K562 (cell line): ENCODE measurements around the gene IPO13. TPM values are rescaled to one million over a fixed set of nuclear protein-coding genes. Genes with fewer than 3 reads are reported as not detected.

ENCODE experiments used
- GABPA ChIP-seq: fragments of 200-800 bp; sonication (Bioruptor generic); conservative IDR thresholded peaks from 2 replicates; pipeline ENCODE4 v1.6.1; 2016; ENCODE audit warnings: low read depth, missing genetic modification characterization, missing compliant biosample characterization
- GABPB2 ChIP-seq: fragments of 250-450 bp; sonication (Bioruptor Pico); conservative IDR thresholded peaks from 2 replicates; pipeline ENCODE4 v1.5.1; 2021; ENCODE audit warnings: mild to moderate bottlenecking
- GTF2A2 ChIP-seq: IDR thresholded peaks from 2 replicates; pipeline ENCODE4 v1.6.1; 2016; ENCODE audit warnings: mild to moderate bottlenecking, missing genetic modification characterization, missing compliant biosample characterization
- HEY1 ChIP-seq: fragments of 250-450 bp; sonication (Bioruptor Pico); IDR thresholded peaks from 2 replicates; pipeline ENCODE4 v1.5.0; 2020; ENCODE audit warnings: mild to moderate bottlenecking, moderate library complexity, borderline replicate concordance
- KDM4B ChIP-seq, 2 experiments: fragments of 450-650 bp in 1 of 2; sonication (generic) in 1 of 2; IDR thresholded peaks; 2 replicates each; pipeline ENCODE4 v1.6.1; 2016 to 2017; ENCODE audit warnings: borderline replicate concordance in 2 of 2, antibody characterized with exemption in 1 of 2, low read depth in 1 of 2, mild to moderate bottlenecking in 1 of 2
- MECOM ChIP-seq: fragments of 250-450 bp; sonication (Bioruptor Pico); IDR thresholded peaks from 2 replicates; pipeline ENCODE4 v1.8.0; 2022; ENCODE audit warnings: inconsistent platforms
- RBM34 ChIP-seq: fragments of 200-400 bp; formaldehyde crosslinking; IDR thresholded peaks from 2 replicates; pipeline ENCODE4 v1.6.1; 2018; ENCODE audit warnings: low read length, borderline replicate concordance; ENCODE audit not compliant: insufficient read depth
- RBM39 ChIP-seq: fragments of 200-400 bp; formaldehyde crosslinking; optimal IDR thresholded peaks from 2 replicates; pipeline ENCODE3; 2018; ENCODE audit warnings: low read depth, low read length
- SMAD1 ChIP-seq: fragments of 150-350 bp; IDR thresholded peaks from 2 replicates; pipeline ENCODE4 v1.6.1; 2014; ENCODE audit warnings: low read length, low read depth; ENCODE audit not compliant: partially characterized antibody
- SP2 ChIP-seq: IDR thresholded peaks from 2 replicates; pipeline ENCODE4 v1.6.1; 2011; ENCODE audit warnings: mild to moderate bottlenecking, low read depth, low read length, moderate library complexity; ENCODE audit not compliant: poor library complexity, severe bottlenecking; ENCODE audit errors: extremely low read depth
- TEAD4 ChIP-seq, 2 experiments: sonication (generic) in 1 of 2; formaldehyde crosslinking in 1 of 2; IDR thresholded peaks; 2 replicates each; pipeline versions ENCODE4 v1.6.1 to v1.8.0; 2012 to 2022; ENCODE audit warnings: borderline replicate concordance in 1 of 2, inconsistent platforms in 1 of 2, low read length in 1 of 2, mild to moderate bottlenecking in 1 of 2, missing genetic modification reagents in 1 of 2
- TOE1 ChIP-seq, 2 experiments: fragments of 450-650 bp in 1 of 2; sonication (generic) in 1 of 2; formaldehyde crosslinking in 1 of 2; IDR thresholded peaks; 2 replicates each; pipeline versions ENCODE4 v1.7.1 to v1.8.0; 2016 to 2022; ENCODE audit warnings: borderline replicate concordance in 2 of 2, mild to moderate bottlenecking in 2 of 2, antibody characterized with exemption in 1 of 2, inconsistent platforms in 1 of 2, low read depth in 1 of 2, missing genetic modification reagents in 1 of 2, moderate library complexity in 1 of 2
- ZNF77 ChIP-seq: fragments of 250-450 bp; sonication (Bioruptor Pico); IDR thresholded peaks from 2 replicates; pipeline ENCODE4 v1.5.0; 2020
- polyA plus RNA-seq, 8 experiments: library from polyadenylated mRNA; depleted of rRNA in 4 of 8; stranded (reverse) in 5 of 8; unstranded in 3 of 8; fragments of >200 nt; fragmentation: Nextera tagmentation in 2 of 8; fragmentation: Illumina TruSeq in 1 of 8; extraction: Ambion mirVana in 2 of 8; extraction: Trizol in 1 of 8; gene quantifications; 2 replicates each; pipeline versions ENCODE4 v1.2.1 to v1.2.3, GENCODE V29; 2011 to 2014; ENCODE audit warnings: inconsistent platforms in 1 of 8, missing spikeins in 1 of 8
- total RNA-seq, 7 experiments: library from RNA; depleted of rRNA in 6 of 7; stranded (reverse); fragments of >200 nt in 6 of 7; fragmentation: Illumina TruSeq in 2 of 7; extraction: Trizol in 2 of 7; gene quantifications; 2 replicates each; pipeline versions ENCODE4 v1.2.1 to v1.2.3, GENCODE V29; 2011 to 2021; ENCODE audit warnings: low replicate concordance in 1 of 7
- TF ChIP-seq, protein P1 (sequence below): fragments of 250-450 bp; sonication (Bioruptor Pico); IDR thresholded peaks from 2 replicates; pipeline ENCODE4 v1.8.0; 2022; ENCODE audit warnings: moderate library complexity, mild to moderate bottlenecking, inconsistent platforms
- TF ChIP-seq, protein P2 (sequence below): sonication (generic); formaldehyde crosslinking; IDR thresholded peaks from 2 replicates; pipeline ENCODE4 v1.8.0; 2022; ENCODE audit warnings: mild to moderate bottlenecking, missing genetic modification reagents
- TF ChIP-seq, protein P3 (sequence below): sonication (generic); formaldehyde crosslinking; IDR thresholded peaks from 2 replicates; pipeline ENCODE4 v1.4.0; 2020; ENCODE audit warnings: mild to moderate bottlenecking, missing genetic modification reagents

Gene IPO13
- total and polyA plus RNA-seq, 9 of the 15 experiments (the other 6 are each of a cell fraction or from before 2014, with no cell fraction given), result 7.0 to 30.8 (median 16.2) TPM

DNA sequence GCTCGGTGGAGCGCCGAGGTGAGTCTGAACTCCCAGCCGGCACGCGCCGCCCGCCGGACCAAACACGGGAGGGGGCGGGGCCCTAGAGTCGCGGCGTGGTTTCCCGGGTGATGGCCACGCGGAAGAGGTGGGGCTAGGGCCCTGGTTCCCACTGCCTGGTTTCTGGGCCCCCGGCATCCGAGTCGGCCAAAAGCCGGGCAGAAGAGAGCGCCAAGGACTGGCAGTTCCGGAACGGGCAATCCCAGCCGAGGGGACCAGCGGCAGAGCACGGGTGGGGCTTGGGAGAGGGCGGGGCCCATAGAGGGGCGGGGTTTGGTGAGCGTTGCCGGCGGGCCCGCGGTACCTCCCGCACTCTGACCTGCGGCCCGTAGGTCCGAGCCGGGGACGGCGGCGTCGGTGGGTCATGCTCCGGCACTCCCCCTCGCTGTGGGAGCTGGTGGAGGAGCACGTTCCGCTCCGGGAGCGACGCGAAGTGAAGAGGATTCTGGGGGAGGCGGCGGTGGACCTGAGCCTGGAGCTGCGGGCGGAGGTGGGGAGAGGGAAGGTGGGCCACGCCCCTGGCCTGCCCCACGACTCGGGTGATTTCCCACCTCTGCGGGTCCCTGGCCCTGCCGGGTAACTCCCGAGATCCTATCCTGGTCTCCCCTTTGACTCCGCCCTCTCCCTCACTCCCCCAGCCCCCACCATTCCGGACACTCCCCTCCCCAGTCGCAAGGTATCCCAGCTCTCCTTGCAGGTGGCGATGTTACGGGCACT, 44.9 kb downstream of the IPO13 start, which contains the start of gene CCDC24 (continued):
- TF ChIP-seq RBM39 (no peak), HEY1 (CRISPR knock-in tag) (no peak), RBM34 (no peak), SMAD1 (no peak), SP2 (no peak), GABPB2 (CRISPR knock-in tag) (no peak), TOE1 (IDR thresholded peaks at IDR 0.05; ENCODE audit: borderline replicate concordance) (no peak), TOE1 (CRISPR knock-in tag; IDR thresholded peaks at IDR 0.05; ENCODE audit: borderline replicate concordance, low read depth) (0 out of 2 replicates have a peak, but pooled peaks have one; percentile 37), ZNF77 (CRISPR knock-in tag) (no peak), KDM4B (IDR thresholded peaks at IDR 0.05; ENCODE audit: borderline replicate concordance in 2 of 2, low read depth in 1 of 2) (peak in 1 of 2 experiments; percentile 70; a peak in 1 of 4 replicates), GABPA (tag) (peak; percentile 81), TEAD4 (IDR thresholded peaks at IDR 0.05; ENCODE audit: low read length) (no peak), TEAD4 (CRISPR knock-in tag; IDR thresholded peaks at IDR 0.05; ENCODE audit: borderline replicate concordance) (no peak), GTF2A2 (no peak), MECOM (CRISPR knock-in tag) (no peak)
- TF ChIP-seq, protein P1, sequence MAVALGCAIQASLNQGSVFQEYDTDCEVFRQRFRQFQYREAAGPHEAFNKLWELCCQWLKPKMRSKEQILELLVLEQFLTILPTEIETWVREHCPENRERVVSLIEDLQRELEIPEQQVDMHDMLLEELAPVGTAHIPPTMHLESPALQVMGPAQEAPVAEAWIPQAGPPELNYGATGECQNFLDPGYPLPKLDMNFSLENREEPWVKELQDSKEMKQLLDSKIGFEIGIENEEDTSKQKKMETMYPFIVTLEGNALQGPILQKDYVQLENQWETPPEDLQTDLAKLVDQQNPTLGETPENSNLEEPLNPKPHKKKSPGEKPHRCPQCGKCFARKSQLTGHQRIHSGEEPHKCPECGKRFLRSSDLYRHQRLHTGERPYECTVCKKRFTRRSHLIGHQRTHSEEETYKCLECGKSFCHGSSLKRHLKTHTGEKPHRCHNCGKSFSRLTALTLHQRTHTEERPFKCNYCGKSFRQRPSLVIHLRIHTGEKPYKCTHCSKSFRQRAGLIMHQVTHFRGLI (CRISPR knock-in tag), result no peak
- TF ChIP-seq, protein P2, sequence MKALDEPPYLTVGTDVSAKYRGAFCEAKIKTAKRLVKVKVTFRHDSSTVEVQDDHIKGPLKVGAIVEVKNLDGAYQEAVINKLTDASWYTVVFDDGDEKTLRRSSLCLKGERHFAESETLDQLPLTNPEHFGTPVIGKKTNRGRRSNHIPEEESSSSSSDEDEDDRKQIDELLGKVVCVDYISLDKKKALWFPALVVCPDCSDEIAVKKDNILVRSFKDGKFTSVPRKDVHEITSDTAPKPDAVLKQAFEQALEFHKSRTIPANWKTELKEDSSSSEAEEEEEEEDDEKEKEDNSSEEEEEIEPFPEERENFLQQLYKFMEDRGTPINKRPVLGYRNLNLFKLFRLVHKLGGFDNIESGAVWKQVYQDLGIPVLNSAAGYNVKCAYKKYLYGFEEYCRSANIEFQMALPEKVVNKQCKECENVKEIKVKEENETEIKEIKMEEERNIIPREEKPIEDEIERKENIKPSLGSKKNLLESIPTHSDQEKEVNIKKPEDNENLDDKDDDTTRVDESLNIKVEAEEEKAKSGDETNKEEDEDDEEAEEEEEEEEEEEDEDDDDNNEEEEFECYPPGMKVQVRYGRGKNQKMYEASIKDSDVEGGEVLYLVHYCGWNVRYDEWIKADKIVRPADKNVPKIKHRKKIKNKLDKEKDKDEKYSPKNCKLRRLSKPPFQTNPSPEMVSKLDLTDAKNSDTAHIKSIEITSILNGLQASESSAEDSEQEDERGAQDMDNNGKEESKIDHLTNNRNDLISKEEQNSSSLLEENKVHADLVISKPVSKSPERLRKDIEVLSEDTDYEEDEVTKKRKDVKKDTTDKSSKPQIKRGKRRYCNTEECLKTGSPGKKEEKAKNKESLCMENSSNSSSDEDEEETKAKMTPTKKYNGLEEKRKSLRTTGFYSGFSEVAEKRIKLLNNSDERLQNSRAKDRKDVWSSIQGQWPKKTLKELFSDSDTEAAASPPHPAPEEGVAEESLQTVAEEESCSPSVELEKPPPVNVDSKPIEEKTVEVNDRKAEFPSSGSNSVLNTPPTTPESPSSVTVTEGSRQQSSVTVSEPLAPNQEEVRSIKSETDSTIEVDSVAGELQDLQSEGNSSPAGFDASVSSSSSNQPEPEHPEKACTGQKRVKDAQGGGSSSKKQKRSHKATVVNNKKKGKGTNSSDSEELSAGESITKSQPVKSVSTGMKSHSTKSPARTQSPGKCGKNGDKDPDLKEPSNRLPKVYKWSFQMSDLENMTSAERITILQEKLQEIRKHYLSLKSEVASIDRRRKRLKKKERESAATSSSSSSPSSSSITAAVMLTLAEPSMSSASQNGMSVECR (CRISPR knock-in tag), result peak; percentile 87
- TF ChIP-seq, protein P3, sequence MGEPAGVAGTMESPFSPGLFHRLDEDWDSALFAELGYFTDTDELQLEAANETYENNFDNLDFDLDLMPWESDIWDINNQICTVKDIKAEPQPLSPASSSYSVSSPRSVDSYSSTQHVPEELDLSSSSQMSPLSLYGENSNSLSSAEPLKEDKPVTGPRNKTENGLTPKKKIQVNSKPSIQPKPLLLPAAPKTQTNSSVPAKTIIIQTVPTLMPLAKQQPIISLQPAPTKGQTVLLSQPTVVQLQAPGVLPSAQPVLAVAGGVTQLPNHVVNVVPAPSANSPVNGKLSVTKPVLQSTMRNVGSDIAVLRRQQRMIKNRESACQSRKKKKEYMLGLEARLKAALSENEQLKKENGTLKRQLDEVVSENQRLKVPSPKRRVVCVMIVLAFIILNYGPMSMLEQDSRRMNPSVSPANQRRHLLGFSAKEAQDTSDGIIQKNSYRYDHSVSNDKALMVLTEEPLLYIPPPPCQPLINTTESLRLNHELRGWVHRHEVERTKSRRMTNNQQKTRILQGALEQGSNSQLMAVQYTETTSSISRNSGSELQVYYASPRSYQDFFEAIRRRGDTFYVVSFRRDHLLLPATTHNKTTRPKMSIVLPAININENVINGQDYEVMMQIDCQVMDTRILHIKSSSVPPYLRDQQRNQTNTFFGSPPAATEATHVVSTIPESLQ, result peak; percentile 77; the same call in 1 of the 2 replicates
